Measurements from ENCODE around the gene RFXAP. TPM values are rescaled to one million over a fixed set of nuclear protein-coding genes. Genes with fewer than 3 reads are reported as not detected.

Gene RFXAP
- total RNA-seq, 4 donors from 2014 or later = 1.0 to 3.7 (median 2.2) TPM

- no peak for TF ChIP-seq POLR2A (IDR thresholded peaks at IDR 0.05)
- no peak for TF ChIP-seq CTCF (IDR thresholded peaks at IDR 0.05)
- intact Hi-C loops (cut with DNase I; ENCODE audit: low total_unique reads) = no loop called here
- DNase-seq (ENCODE audit: low spot score in 2 of 2) = no peak
- no peak overlapping the region for H3K4me3 ChIP-seq (ENCODE audit: low read depth, poor library complexity, severe bottlenecking)
- WGBS, 2 donors = 97 to 98% methylated on average over 3 of the region's 3 CpGs
Observed at GRCh38 chr13:36834299-36834698, 15.3 kb downstream of the RFXAP start.

- 61 to 87% methylated on average over 3 to 4 of the region's 4 CpGs for WGBS, 2 donors
Observed at GRCh38 chr13:36837354-36838092, 18.5 kb downstream of the RFXAP start.

GRCh38 chr13:36839281-36839680, 20.3 kb downstream of the RFXAP start:
- H3K4me3 ChIP-seq (ENCODE audit: low read depth, poor library complexity, severe bottlenecking) = no peak overlapping the region
- TF ChIP-seq POLR2A (IDR thresholded peaks at IDR 0.05) (no peak), CTCF (IDR thresholded peaks at IDR 0.05) (no peak)
- WGBS, 2 donors = 77 to 82% methylated on average over 3 of the region's 3 CpGs
- DNase-seq (ENCODE audit: low spot score in 2 of 2) = no peak
- intact Hi-C loops (cut with DNase I; ENCODE audit: low total_unique reads) = loop anchor here (5.0 kb wide), 1 partner anchor 1083 kb away; no protein-coding TSS in a partner anchor

More at GRCh38 chr13:36837354-36838092, 18.5 kb downstream of the RFXAP start:
- intact Hi-C loops (cut with DNase I; ENCODE audit: low total_unique reads) = loop anchor here (5.0 kb wide), 1 partner anchor 1085 kb away; no protein-coding TSS in a partner anchor
- no peak for DNase-seq (ENCODE audit: low spot score in 2 of 2)
- H3K4me3 ChIP-seq (ENCODE audit: low read depth, poor library complexity, severe bottlenecking) = no peak overlapping the region
- TF ChIP-seq CTCF (IDR thresholded peaks at IDR 0.05) = no peak
- TF ChIP-seq POLR2A (IDR thresholded peaks at IDR 0.05) = no peak

- 89 to 94% methylated on average over 12 of the region's 12 CpGs for WGBS, 2 donors
Observed at GRCh38 chr13:36839981-36840380, 21.0 kb downstream of the RFXAP start.

GRCh38 chr13:36840718-36841250, 21.8 kb downstream of the RFXAP start:
- TF ChIP-seq POLR2A (IDR thresholded peaks at IDR 0.05) (no peak), CTCF (IDR thresholded peaks at IDR 0.05) (no peak)
- DNase-seq (ENCODE audit: low spot score in 2 of 2) = no peak
- WGBS, 2 donors = 66 to 72% methylated on average over 3 of the region's 3 CpGs
- H3K4me3 ChIP-seq (ENCODE audit: low read depth, poor library complexity, severe bottlenecking) = no peak overlapping the region
- intact Hi-C loops (cut with DNase I; ENCODE audit: low total_unique reads) = no loop called here

More at GRCh38 chr13:36839981-36840380, 21.0 kb downstream of the RFXAP start:
- H3K4me3 ChIP-seq (ENCODE audit: low read depth, poor library complexity, severe bottlenecking) = no peak overlapping the region
- TF ChIP-seq CTCF (IDR thresholded peaks at IDR 0.05) (no peak), POLR2A (IDR thresholded peaks at IDR 0.05) (no peak)
- no peak for DNase-seq (ENCODE audit: low spot score in 2 of 2)
- intact Hi-C loops (cut with DNase I; ENCODE audit: low total_unique reads) = loop anchor here (5.0 kb wide), 1 partner anchor 1082 kb away; no protein-coding TSS in a partner anchor

All from lower leg skin (tissue), 4 donors.